GM10248 (cell line): Measurements from ENCODE around the gene KRTDAP.

Experiments
- CTCF ChIA-PET: fragments of 300-600 bp; sonication (Branson Sonifier 250); formaldehyde crosslinking; extraction: SDS; loops from one replicate; lab custom pipeline; 2021; ENCODE audit warnings: antibody characterized with exemption; lab: Yijun Ruan, JAX
- POLR2A ChIA-PET: fragments of 350-650 bp; sonication (Branson Sonifier 250); formaldehyde crosslinking; extraction: SDS; loops from one replicate; lab custom pipeline; 2020; ENCODE audit warnings: antibody characterized with exemption; lab: Yijun Ruan, JAX
- DNase-seq: peaks from one replicate; pipeline ENCODE4 v3.0.0; 2012; ENCODE audit errors: extremely low spot score
- TF ChIP-seq, protein P1 (sequence below): IDR thresholded peaks from 2 replicates; pipeline ENCODE4 v1.5.1; 2012; ENCODE audit warnings: mild to moderate bottlenecking, low read depth; ENCODE audit errors: extremely low read depth, missing control alignments, control extremely low read depth

The KRTDAP gene

DNA sequence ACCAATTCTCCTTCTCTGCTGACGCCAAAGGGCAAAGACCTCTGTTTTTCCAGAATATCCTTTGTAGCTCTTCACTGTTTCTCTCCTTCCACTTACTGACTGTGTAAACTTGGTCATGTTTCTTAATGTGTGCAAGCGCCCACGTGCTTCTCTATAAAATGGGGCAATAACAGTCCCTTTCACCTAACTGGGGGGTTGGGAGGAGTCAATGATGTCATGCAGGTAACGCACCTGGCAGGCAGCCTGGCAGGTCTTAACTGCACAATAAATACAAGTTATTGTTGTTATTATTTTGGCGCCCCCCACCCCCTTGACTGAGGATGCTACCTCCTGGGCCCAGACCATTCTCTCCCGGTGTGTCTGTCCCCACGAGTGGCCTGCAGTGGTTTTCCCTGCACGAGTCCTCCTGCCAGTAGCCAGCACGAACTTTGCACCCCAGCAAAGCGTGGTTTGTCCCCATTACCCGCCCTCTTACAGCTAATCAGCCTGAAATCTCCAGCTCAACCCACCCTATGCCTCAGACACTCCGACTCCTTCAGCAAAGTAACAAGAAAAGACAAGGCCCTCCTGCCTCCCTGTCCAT is 32.6 kb upstream of the KRTDAP start:
- DNase-seq, result no peak
- ChIA-PET POLR2A (no interaction called here), CTCF (interaction anchor here (1.0 kb wide), 1 partner anchor 13 kb away, joined by 4 read pairs; no protein-coding TSS in a partner anchor)
- TF ChIP-seq, protein P1, sequence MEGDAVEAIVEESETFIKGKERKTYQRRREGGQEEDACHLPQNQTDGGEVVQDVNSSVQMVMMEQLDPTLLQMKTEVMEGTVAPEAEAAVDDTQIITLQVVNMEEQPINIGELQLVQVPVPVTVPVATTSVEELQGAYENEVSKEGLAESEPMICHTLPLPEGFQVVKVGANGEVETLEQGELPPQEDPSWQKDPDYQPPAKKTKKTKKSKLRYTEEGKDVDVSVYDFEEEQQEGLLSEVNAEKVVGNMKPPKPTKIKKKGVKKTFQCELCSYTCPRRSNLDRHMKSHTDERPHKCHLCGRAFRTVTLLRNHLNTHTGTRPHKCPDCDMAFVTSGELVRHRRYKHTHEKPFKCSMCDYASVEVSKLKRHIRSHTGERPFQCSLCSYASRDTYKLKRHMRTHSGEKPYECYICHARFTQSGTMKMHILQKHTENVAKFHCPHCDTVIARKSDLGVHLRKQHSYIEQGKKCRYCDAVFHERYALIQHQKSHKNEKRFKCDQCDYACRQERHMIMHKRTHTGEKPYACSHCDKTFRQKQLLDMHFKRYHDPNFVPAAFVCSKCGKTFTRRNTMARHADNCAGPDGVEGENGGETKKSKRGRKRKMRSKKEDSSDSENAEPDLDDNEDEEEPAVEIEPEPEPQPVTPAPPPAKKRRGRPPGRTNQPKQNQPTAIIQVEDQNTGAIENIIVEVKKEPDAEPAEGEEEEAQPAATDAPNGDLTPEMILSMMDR, result no peak

DNA sequence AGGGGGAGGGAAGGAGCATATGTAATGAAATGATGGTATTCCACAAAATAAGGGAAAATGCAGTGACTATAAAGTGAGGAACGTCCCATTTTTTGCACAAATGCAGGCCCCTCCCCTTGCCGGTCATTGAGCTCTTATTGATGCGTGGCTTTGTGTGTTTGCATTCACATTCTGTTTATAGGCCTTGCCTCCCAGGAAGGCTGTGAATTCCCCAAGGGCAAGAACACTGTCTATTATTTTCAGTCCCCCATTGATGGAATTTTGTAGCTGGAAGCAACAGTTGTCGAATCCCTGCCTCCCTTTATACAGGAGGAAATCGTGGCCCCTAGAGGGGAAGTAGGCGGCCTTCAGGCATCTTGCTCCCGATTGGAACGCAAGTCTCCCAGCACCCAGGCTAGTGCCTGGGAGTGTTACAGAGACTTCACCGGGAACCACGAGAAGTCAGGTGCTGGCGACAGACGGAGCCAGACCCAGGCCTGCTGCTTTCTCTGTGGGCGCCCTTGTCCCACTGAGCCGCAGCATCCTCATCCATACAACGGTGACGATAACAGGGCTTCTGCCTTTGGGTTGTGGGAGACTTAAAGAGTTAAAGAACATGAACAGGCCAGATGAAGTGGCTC is 31.0 kb upstream of the KRTDAP start:
- ChIA-PET POLR2A (no interaction called here), CTCF (interaction anchor here (2.0 to 4.5 kb wide), 3 partner anchors 11 to 27 kb away, joined by 4 to 24 read pairs (median 6); no protein-coding TSS in a partner anchor)
- no peak for DNase-seq
- TF ChIP-seq, protein P1, result no peak

DNA sequence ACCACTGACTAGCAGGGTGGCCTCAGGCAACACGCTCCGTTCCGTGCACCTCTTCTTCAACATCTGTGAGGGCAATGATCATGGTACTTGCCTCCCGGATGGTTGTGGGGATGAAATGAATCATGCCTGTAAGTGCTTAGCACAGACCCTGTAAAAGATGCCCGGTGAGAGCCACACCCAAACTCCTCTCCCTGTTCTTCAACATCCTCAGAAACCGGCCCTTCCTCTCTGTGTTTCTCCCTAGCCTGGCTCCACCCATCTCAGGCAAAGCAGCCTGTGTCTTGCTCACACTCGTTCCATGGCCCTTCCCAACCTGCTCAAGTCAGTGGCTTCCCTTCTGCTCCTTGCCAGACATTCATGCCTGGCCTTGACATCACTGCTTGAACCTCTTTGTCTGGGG is 29.0 kb upstream of the KRTDAP start:
- POLR2A ChIA-PET, result no interaction called here
- TF ChIP-seq, protein P1, result no peak
- CTCF ChIA-PET, result interaction anchor here (2.0 to 4.5 kb wide), 3 partner anchors 9 to 29 kb away, joined by 4 to 24 read pairs (median 6); no protein-coding TSS in a partner anchor
- no peak for DNase-seq

DNA sequence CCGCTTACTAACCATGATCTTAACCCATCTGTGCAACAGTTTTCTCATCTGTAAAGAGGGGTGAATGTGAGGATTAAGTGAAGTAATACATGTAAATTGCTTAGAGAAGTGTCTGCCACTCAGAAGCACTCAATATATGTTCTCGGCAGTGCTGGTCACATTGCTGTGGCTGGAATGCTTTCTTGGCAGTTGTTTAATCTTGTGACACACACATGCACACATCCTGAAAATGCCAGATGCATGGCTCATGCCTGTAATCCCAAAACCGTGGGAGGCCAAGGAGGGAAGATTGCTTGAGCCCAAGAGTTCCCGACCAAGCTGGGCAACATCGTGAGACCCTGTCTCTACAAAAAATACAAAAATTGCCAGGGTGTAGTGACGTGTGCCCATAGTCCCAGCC is 28.0 kb upstream of the KRTDAP start:
- POLR2A ChIA-PET, result no interaction called here
- CTCF ChIA-PET, result interaction anchor here (4.5 kb wide), 1 partner anchor 8 kb away, joined by 24 read pairs; no protein-coding TSS in a partner anchor
- TF ChIP-seq, protein P1, result no peak
- DNase-seq, result no peak

DNA sequence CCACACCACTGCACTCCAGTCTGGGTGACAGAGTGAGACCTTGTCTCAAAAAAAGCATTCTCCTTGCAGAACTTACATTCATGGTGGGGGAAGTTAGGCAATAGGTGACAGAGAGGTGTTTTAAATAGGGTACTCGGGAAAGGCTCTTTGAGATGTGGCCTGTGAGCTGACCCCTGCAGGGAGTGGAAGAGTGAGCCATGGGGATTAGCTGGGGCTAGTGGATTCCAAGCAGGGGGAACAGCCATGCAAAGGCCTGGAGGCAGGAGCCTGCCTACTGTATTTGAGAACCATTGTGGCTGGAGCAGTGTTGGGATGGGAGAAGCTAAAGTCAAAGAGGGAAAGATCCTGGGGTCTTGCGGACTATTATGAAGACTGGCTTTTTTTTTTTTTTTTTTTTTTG is 27.1 kb upstream of the KRTDAP start:
- DNase-seq, result no peak
- CTCF ChIA-PET, result interaction anchor here (1.0 to 2.6 kb wide), 5 partner anchors 12 to 164 kb away, joined by 3 to 9 read pairs (median 3); partner anchors contain the start of gene ATP4A
- POLR2A ChIA-PET, result no interaction called here
- TF ChIP-seq, protein P1, result no peak

DNA sequence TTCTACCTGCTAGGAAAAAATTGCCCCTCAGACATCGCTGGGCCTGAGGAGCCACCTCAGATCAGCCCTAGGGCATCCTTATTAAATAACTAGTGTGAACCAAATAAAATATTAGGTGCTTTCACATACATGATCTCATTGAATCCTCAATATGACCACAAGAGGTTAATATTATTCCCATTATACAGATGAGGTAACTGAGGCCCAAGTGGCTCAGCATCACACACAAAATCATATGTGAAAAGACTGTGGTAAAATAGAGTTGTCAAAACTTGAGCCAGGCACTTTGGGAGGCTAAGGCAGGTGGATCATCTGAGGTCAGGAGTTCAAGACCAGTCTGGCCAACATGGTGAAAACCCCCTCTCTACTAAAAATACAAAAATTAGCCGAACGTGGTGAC is 26.0 kb upstream of the KRTDAP start:
- no peak for DNase-seq
- ChIA-PET POLR2A (no interaction called here), CTCF (interaction anchor here (0.8 to 2.6 kb wide), 6 partner anchors 11 to 163 kb away, joined by 3 to 9 read pairs (median 3); no protein-coding TSS in a partner anchor)
- TF ChIP-seq, protein P1, result no peak
